GM10248 (cell line): ENCODE measurements around the gene OR11H1.
"Not testable (repeated sequence)": the region's sequence is repeated elsewhere in the genome, so short reads cannot be mapped to it uniquely, and the experiment has no call there.

Experiments used
- CTCF ChIA-PET: fragments of 300-600 bp; sonication (Branson Sonifier 250); formaldehyde crosslinking; extraction: SDS; loops from one replicate; lab custom pipeline; 2021; ENCODE audit warnings: antibody characterized with exemption; lab: Yijun Ruan, JAX
- POLR2A ChIA-PET: fragments of 350-650 bp; sonication (Branson Sonifier 250); formaldehyde crosslinking; extraction: SDS; loops from one replicate; lab custom pipeline; 2020; ENCODE audit warnings: antibody characterized with exemption; lab: Yijun Ruan, JAX
- DNase-seq: peaks from one replicate; pipeline ENCODE4 v3.0.0; 2012; ENCODE audit errors: extremely low spot score

Gene OR11H1, protein sequence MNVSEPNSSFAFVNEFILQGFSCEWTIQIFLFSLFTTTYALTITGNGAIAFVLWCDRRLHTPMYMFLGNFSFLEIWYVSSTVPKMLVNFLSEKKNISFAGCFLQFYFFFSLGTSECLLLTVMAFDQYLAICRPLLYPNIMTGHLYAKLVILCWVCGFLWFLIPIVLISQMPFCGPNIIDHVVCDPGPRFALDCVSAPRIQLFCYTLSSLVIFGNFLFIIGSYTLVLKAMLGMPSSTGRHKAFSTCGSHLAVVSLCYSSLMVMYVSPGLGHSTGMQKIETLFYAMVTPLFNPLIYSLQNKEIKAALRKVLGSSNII

DNA sequence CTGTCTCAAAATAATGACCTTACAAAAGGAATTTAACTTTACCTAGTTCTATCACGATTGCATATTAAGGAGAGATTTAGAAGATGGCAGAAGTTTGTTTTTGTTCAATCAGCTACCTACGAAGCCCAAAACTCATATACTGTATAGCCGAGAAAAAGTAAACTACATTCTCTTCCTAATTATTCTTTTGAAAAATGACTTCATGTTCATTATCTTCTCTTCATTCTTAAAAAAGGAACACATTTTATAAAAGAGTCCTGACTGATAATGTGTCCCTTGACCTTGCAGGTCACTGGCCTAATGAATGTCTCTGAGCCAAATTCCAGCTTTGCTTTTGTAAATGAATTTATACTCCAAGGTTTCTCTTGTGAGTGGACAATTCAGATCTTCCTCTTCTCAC lies at the start of gene OR11H1:
Gene OR11H1 (plus strand): TSS at position 301 of the 400 bp plus-strand sequence. CDS start 0 bp downstream, at position 301.
- CTCF ChIA-PET, DNase-seq, POLR2A ChIA-PET: not testable (repeated sequence)

DNA sequence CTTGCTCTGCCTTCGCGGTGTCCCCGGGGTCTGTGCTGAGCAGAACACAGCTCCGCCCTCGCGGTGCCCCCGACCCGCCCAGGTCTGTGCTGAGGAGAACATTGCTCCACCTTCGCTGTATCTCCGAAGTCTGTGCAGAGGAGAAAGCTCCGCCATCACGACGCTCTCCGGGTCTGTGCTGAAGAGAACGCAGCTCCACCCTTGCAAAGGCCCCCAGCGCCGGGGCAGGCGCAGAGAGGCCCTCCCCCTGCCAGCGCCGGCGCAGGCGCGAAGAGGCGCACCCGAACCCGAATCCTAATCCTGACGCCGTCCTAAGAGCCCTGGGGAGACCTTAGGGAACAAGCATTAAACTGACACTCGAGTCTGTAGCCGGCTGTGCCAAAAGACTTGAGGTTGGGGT lies 18.0 kb upstream of the OR11H1 start:
- CTCF ChIA-PET, POLR2A ChIA-PET, DNase-seq: not testable (repeated sequence)

DNA sequence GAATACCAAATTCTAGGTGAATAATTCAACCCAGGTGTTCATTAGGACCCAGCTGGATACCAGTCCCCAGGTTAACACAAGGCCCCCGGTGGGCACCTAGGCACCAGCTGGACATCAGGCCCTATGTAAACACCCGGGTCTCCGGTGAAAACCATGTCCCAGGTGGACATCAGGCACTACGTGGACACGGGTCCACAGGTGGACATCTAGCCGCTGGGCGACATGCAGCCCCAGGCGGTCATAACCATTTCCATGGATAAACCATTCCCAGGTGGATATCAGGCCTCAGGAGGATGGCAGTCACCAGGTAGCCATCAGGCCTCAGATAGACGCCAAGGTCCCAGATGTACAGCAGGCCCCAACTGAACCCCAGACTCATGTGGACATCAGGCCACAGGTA lies 12.1 kb upstream of the OR11H1 start:
- CTCF ChIA-PET, POLR2A ChIA-PET, DNase-seq: not testable (repeated sequence)

DNA sequence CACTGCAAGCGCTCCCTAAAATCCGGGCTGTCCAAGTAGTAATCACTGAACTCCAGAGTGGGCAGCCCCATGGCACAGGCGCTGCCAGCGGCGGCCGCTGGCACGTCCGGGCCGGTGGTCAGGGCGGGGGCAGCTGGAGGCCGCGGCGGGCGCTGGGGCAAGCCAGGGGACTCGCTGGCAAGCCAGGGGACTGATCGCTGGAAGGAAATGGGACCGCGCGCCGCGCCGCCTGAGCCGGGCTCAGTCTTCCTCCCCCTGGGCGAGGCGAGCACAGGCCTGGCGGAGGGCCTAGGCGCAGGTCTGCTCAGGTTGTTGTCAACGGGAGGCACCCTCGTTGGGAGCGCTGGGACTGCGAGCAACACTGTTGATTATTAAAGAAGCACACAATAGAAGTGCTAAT lies 25.8 kb downstream of the OR11H1 start:
- POLR2A ChIA-PET, CTCF ChIA-PET: not testable (repeated sequence)

DNA sequence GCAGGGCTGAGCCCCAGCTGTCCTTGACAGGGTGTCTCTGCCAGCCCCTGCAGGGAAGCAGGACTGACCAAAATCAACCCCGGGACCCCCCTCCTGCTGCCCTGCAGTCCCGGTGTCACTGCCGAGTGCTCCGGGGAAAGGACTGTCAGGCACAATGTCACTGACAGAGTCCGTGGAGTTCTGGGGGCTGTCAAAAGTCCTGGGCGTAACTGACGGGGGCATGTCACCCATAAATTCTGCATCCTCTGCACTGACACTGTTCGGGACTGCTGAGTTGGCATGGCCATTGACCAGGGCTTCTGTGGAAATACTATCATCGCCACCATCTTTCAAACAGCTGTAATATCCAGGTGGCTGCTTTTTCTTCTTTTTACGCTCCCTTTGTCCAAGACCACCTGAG lies 35.5 kb downstream of the OR11H1 start:
- CTCF ChIA-PET, POLR2A ChIA-PET, DNase-seq: not testable (repeated sequence)

More for the DNA sequence above, 25.8 kb downstream of the OR11H1 start:
- DNase-seq, result not testable (repeated sequence)

DNA sequence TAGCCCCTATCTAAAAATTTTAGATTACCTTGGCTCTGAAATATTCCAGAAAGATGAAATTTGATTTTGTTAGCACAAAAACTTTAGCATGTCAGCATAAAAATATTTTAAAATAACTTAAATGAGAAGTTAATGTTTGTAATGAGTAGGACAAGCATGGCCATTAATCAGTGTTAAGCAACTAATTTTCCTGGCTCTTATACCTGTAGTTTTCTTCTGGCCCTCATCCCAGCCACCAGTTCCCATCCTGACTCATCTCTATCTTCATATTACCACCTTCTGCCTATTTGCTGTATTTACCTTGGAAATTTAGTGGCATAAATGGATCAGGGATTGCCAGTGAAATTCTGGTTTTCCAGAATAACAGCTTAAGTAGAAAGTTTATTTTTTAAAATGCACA lies 37.1 kb downstream of the OR11H1 start:
- POLR2A ChIA-PET, CTCF ChIA-PET, DNase-seq: not testable (repeated sequence)
